Keratinocyte (primary cell): Measurements from ENCODE around the gene ZDHHC22.

ENCODE experiments used
- CTCF ChIP-seq, 3 experiments: IDR thresholded peaks in 1 of 3; conservative IDR thresholded peaks in 1 of 3; optimal IDR thresholded peaks in 1 of 3; 2 replicates in 2 of 3; 3 replicates in 1 of 3; pipeline versions ENCODE3 to v1.5.1; 2011; ENCODE audit warnings: low read length in 3 of 3, mild to moderate bottlenecking in 3 of 3, moderate library complexity in 2 of 3, control low read depth in 1 of 3, inconsistent platforms in 1 of 3; ENCODE audit not compliant: insufficient read depth in 2 of 3; ENCODE audit errors: extremely low read depth in 1 of 3
- EZH2 ChIP-seq: IDR thresholded peaks from one replicate; pipeline ENCODE4 v1.6.1; 2012; ENCODE audit warnings: inconsistent platforms, mild to moderate bottlenecking, low read length, moderate library complexity

GRCh38 chr14:77094672-77095284 is 46.8 kb downstream of the ZDHHC22 start:
- TF ChIP-seq CTCF (optimal IDR thresholded peaks at IDR 0.05 in 1 of 3, IDR thresholded peaks at IDR 0.05 in 1 of 3, conservative IDR thresholded peaks at IDR 0.05 in 1 of 3; ENCODE audit: extremely low read depth in 1 of 3, insufficient read depth in 2 of 3, low read length in 3 of 3) = peak; percentile 75 to 85 (median 77)
- no peak for TF ChIP-seq EZH2
